Naive thymus-derived CD4-positive, alpha-beta T cell (primary cell): ENCODE data around the gene ZFAND3. TPM values are rescaled to one million over a fixed set of nuclear protein-coding genes. Genes with fewer than 3 reads are reported as not detected.

ENCODE experiments used
- ATAC-seq: fragments of 150-1000 bp; cut with Tn5 transposase; 2 replicates; pipeline ENCODE4 v1.10.0; 2021; ENCODE audit warnings: mild to moderate bottlenecking, moderate library complexity
- CTCF ChIA-PET: fragments of 350-600 bp; sonication (Branson Sonifier 250); formaldehyde crosslinking; loops from one replicate; lab custom pipeline; 2021; ENCODE audit warnings: antibody characterized with exemption; lab: Charles Lee
- POLR2A ChIA-PET: fragments of 350-600 bp; sonication (Branson Sonifier 250); formaldehyde crosslinking; loops from one replicate; lab custom pipeline; 2021; ENCODE audit warnings: antibody characterized with exemption, inconsistent platforms; lab: Charles Lee
- DNase-seq, 9 donors: peaks; one replicate each; pipeline versions ENCODE4 v3.0.0 to v3.0.0-alpha.2; 2020 to 2022; ENCODE audit warnings: mixed read lengths in 1 of 9
- H3K27ac ChIP-seq: one replicate; pipeline ENCODE4 v1.7.0; 2013; ENCODE audit warnings: mild to moderate bottlenecking, low read depth, low read length, moderate library complexity
- H3K27me3 ChIP-seq, 2 donors: one replicate each; pipeline ENCODE4 v1.7.0; 2013; ENCODE audit warnings: low read length in 2 of 2, mild to moderate bottlenecking in 2 of 2, moderate library complexity in 2 of 2; ENCODE audit not compliant: control insufficient read depth in 2 of 2, insufficient read depth in 2 of 2
- H3K36me3 ChIP-seq, 3 experiments: 1 replicate in 2 of 3; 2 replicates in 1 of 3; pipeline ENCODE4 v1.7.0; 2013; ENCODE audit warnings: low read length in 3 of 3, mild to moderate bottlenecking in 3 of 3, moderate library complexity in 1 of 3; ENCODE audit not compliant: insufficient read depth in 3 of 3, control insufficient read depth in 2 of 3
- H3K4me1 ChIP-seq, 2 donors: one replicate each; pipeline ENCODE4 v1.7.0; 2013; ENCODE audit warnings: low read length in 2 of 2, mild to moderate bottlenecking in 2 of 2, moderate library complexity in 1 of 2; ENCODE audit not compliant: control insufficient read depth in 2 of 2, insufficient read depth in 2 of 2
- H3K4me3 ChIP-seq: 2 replicates; pipeline ENCODE4 v1.7.0; 2013; ENCODE audit warnings: mild to moderate bottlenecking, low read length
- H3K9me3 ChIP-seq, 3 experiments: 1 replicate in 2 of 3; 2 replicates in 1 of 3; pipeline ENCODE4 v1.7.0; 2013; ENCODE audit warnings: low read length in 3 of 3; ENCODE audit not compliant: control insufficient read depth in 2 of 3
- H3K27ac Mint-ChIP-seq, 9 donors: one replicate each; pipeline ENCODE4 v1.8.0; 2020 to 2022; ENCODE audit warnings: mixed read lengths in 9 of 9, mild to moderate bottlenecking in 8 of 9, moderate library complexity in 5 of 9, inconsistent platforms in 2 of 9
- H3K27me3 Mint-ChIP-seq, 5 donors: one replicate each; pipeline ENCODE4 v1.8.0; 2021 to 2022; ENCODE audit warnings: mixed read lengths in 5 of 5, mild to moderate bottlenecking in 1 of 5
- H3K36me3 Mint-ChIP-seq, 5 donors: one replicate each; pipeline ENCODE4 v1.8.0; 2020 to 2022; ENCODE audit warnings: mixed read lengths in 5 of 5, mild to moderate bottlenecking in 3 of 5, inconsistent platforms in 1 of 5
- H3K4me1 Mint-ChIP-seq, 7 donors: one replicate each; pipeline ENCODE4 v1.8.0; 2020 to 2022; ENCODE audit warnings: mixed read lengths in 7 of 7, mild to moderate bottlenecking in 3 of 7, inconsistent platforms in 1 of 7
- H3K4me3 Mint-ChIP-seq, 10 donors: one replicate each; pipeline ENCODE4 v1.8.0; 2020 to 2022; ENCODE audit warnings: mild to moderate bottlenecking in 10 of 10, mixed read lengths in 10 of 10, moderate library complexity in 6 of 10, inconsistent platforms in 2 of 10
- H3K9me3 Mint-ChIP-seq, 11 donors: one replicate each; pipeline ENCODE4 v1.8.0; 2020 to 2022; ENCODE audit warnings: mixed read lengths in 11 of 11, mild to moderate bottlenecking in 4 of 11, inconsistent platforms in 1 of 11, moderate library complexity in 1 of 11
- intact Hi-C, 2 donors: fragments of 100-400 bp; cut with micrococcal nuclease; formaldehyde crosslinking; loops; one replicate each; pipeline ENCODE4 v1.15.1; 2023
- polyA plus RNA-seq, 2 donors: library from polyadenylated mRNA; unstranded; fragments of 300-500 nt; fragmentation: Illumina TruSeq; gene quantifications; one replicate each; pipeline ENCODE4 v1.2.3, GENCODE V29; 2021
- total RNA-seq, 6 experiments: library from RNA in 5 of 6; stranded (reverse) in 5 of 6; gene quantifications; 1 replicate in 5 of 6; 2 replicates in 1 of 6; pipeline ENCODE4 v1.2.3 and lab custom pipeline; 2021 to 2026

ZFAND3 gene
- total and polyA plus RNA-seq, 7 experiments from 2014 or later, result 3.5 to 55.0 (median 37.1) TPM

DNA sequence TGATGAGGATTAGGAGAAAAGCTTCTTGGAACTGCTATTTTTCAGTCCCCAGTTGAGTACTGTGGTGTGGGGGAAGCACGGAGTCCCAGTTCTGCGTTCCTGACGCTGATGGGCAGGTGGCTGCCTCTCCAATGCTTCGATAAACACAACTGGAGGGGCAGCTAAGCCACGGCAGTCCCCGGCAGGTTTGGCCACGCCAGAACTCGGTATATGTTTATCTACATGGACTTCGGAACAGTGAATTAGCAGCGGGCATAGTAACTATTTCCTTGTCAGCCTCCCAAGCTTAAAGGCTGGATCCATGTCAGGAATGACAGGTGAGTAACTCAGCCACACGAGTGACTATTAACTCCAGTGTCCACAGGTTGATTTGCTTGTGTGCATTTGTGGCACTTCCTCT lies 354.4 kb downstream of the ZFAND3 start:
- Histone ChIP-seq H3K4me1 (no peaks in the 10 kb centered on the region), H3K9me3 (no peaks in the 10 kb centered on the region), H3K27me3 (no peaks in the 10 kb centered on the region), H3K27ac (no peak overlapping the region), H3K36me3 (peaks cover 0 to 15% (median 0%) of the 10 kb centered on the region in 3 experiments), H3K4me3 (no peak overlapping the region)
- H3K36me3 Mint-ChIP-seq, result peaks cover 0 to 33% (median 6%) of the 10 kb centered on the region in 5 donors
- H3K4me1 Mint-ChIP-seq, result peaks cover 0 to 24% (median 6%) of the 10 kb centered on the region in 7 donors
- ChIA-PET POLR2A (no interaction called here), CTCF (interaction anchor here (0.9 kb wide), 1 partner anchor 14 kb away, joined by 3 read pairs; no protein-coding TSS in a partner anchor)
- H3K27me3 Mint-ChIP-seq, result no peaks in the 10 kb centered on the region
- ATAC-seq (no peak), DNase-seq (no peak)
- intact Hi-C loops, result no loop called here
- peak overlapping the region in 1 of 10 donors; percentile 25 for H3K4me3 Mint-ChIP-seq
- peak overlapping the region in 3 of 9 donors; percentile 2 to 22 (median 12) for H3K27ac Mint-ChIP-seq
- H3K9me3 Mint-ChIP-seq, result peaks cover 0 to 2% (median 0%) of the 10 kb centered on the region in 11 donors

GRCh38 chr6:38174315-38174714 lies 354.8 kb downstream of the ZFAND3 start:
- no peak for DNase-seq
- Histone ChIP-seq H3K27ac (no peak overlapping the region), H3K36me3 (peaks cover 0 to 15% (median 0%) of the 10 kb centered on the region in 3 experiments), H3K4me1 (no peaks in the 10 kb centered on the region), H3K9me3 (no peaks in the 10 kb centered on the region), H3K4me3 (no peak overlapping the region), H3K27me3 (no peaks in the 10 kb centered on the region)
- Mint-ChIP-seq H3K27ac (peak overlapping the region in 4 of 9 donors; percentile 2 to 22 (median 7)), H3K27me3 (no peaks in the 10 kb centered on the region), H3K36me3 (peaks cover 0 to 33% (median 6%) of the 10 kb centered on the region in 5 donors), H3K9me3 (peaks cover 0 to 2% (median 0%) of the 10 kb centered on the region in 11 donors), H3K4me3 (peak overlapping the region in 1 of 10 donors; percentile 25), H3K4me1 (peaks cover 0 to 24% (median 6%) of the 10 kb centered on the region in 7 donors)
- ChIA-PET CTCF (no interaction called here), POLR2A (no interaction called here)
- ATAC-seq, result no peak
- intact Hi-C loops, result no loop called here

DNA sequence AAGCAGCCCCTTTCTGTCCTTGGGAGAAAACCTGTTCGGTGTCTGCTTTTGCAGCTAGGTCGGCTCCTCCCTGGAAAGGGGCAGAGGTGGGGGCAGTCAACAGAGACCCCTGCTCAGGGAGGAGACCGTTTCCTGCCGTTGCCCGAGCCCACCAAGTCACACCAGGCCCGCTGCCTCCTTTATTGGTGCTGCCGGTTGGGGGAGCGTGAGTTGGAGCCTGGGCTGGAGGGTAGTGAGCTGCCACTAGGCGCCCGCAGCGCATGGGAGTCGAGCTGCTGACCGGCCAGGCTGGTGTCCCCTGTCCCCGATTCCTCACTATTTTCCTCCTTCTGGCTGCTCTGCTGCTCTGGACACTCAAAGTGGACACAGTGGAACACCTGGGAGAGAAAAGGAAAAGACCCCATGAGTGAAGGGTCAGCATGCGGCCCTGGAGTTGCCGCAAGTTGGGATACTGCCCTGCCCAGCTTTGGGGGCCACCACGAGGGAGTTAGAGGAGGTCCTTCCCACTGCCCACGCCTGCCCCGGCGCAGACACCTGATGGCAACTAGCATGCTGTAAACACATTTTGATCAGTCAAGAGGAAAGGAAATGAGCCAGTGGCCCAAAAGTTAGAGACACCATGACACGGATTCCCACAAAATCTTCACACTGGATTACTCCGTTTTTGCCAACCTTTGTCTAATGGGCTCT lies 355.4 kb downstream of the ZFAND3 start:
- DNase-seq (no peak), ATAC-seq (no peak)
- Histone ChIP-seq H3K36me3 (peaks cover 0 to 15% (median 0%) of the 10 kb centered on the region in 3 experiments), H3K27me3 (no peaks in the 10 kb centered on the region), H3K27ac (no peak overlapping the region), H3K9me3 (no peaks in the 10 kb centered on the region), H3K4me1 (no peaks in the 10 kb centered on the region), H3K4me3 (no peak overlapping the region)
- Mint-ChIP-seq H3K4me3 (no peak overlapping the region), H3K4me1 (peaks cover 0 to 24% (median 4%) of the 10 kb centered on the region in 7 donors), H3K36me3 (peaks cover 0 to 33% (median 6%) of the 10 kb centered on the region in 5 donors), H3K27me3 (no peaks in the 10 kb centered on the region), H3K27ac (peak overlapping the region in 2 of 9 donors; percentile 2), H3K9me3 (peaks cover 0 to 3% (median 0%) of the 10 kb centered on the region in 11 donors)
- intact Hi-C loops, result no loop called here
- ChIA-PET POLR2A (no interaction called here), CTCF (no interaction called here)

DNA sequence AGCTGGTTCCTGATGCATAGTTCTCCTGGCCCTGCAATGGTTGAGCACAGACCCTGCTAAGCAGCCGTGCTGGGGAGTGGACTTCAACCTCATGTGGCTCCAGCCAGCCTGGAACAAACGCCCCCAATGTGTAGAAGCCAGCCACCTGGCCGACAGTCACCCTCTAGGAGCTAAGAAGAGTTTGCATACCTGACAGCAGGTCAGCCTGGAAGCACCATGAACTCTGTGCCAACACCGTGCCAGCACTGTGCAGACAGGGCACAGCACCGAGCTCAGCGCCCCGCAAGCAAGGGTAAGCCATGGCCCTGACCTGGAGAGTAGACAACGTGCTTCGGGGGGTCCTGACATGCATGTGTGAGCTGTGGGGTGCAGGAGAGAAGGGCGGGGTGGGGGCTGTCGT lies 356.3 kb downstream of the ZFAND3 start:
- peaks cover 0 to 3% (median 0%) of the 10 kb centered on the region in 11 donors for H3K9me3 Mint-ChIP-seq
- peaks cover 0 to 33% (median 6%) of the 10 kb centered on the region in 5 donors for H3K36me3 Mint-ChIP-seq
- peaks cover 0 to 15% (median 0%) of the 10 kb centered on the region in 3 experiments for H3K36me3 ChIP-seq
- POLR2A ChIA-PET, result no interaction called here
- no peaks in the 10 kb centered on the region for H3K9me3 ChIP-seq
- H3K4me3 Mint-ChIP-seq, result no peak overlapping the region
- no peak overlapping the region for H3K4me3 ChIP-seq
- peak overlapping the region in 2 of 9 donors; percentile 6 to 58 for H3K27ac Mint-ChIP-seq
- peaks cover 0 to 24% (median 4%) of the 10 kb centered on the region in 7 donors for H3K4me1 Mint-ChIP-seq
- DNase-seq (no peak), ATAC-seq (peak; percentile 28)
- intact Hi-C loops, result no loop called here
- H3K27me3 ChIP-seq, result no peaks in the 10 kb centered on the region
- CTCF ChIA-PET, result no interaction called here
- H3K4me1 ChIP-seq, result no peaks in the 10 kb centered on the region
- H3K27ac ChIP-seq, result no peak overlapping the region
- no peaks in the 10 kb centered on the region for H3K27me3 Mint-ChIP-seq

DNA sequence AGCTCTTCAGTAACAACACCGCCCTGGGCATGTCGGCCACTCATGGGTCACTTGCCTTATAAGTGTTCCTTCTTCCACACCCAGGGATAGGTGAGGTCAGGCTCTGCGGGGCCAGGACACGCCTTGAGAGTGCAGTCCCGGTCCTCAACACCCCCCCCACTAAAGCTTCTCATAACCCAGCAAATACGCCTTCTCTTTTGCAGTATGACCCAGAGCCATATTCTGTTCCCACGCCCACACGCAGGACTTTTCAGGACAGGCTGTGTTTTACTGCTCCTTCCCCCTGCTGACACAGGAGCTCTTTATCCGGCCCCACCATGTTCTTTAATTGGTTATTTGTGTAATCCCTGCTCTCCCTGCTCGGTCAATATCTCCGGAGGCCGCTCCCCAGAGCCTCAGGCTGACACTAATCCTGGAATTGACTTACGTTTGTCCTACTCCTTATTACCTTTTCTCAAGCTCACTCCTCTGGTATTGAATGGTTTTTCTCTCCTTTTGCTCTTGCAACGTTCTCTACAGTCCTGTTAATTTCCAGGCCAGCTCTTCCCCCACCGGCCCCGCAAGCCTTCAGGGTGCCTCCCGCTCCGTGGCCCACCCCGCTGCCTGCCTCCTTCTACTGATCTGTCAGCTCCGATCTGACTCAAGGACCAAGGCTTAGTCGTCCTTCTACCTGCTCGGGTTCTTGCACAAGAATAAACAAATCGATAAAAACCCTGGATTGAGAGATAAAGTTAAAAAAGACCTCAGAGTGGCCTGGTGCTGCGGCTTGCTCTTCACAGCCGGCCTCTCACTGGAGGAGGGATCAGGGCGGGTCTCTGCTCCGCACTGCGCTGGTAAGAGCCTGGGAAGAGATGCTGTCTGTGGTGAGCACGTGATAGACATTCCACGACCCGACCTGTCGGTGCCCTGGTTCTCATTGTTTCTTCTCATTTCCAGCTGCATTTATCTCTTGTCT lies 357.5 kb downstream of the ZFAND3 start:
- Histone ChIP-seq H3K27me3 (no peaks in the 10 kb centered on the region), H3K9me3 (no peaks in the 10 kb centered on the region), H3K36me3 (peaks cover 0 to 15% (median 0%) of the 10 kb centered on the region in 3 experiments), H3K4me3 (no peak overlapping the region), H3K27ac (no peak overlapping the region), H3K4me1 (no peaks in the 10 kb centered on the region)
- Mint-ChIP-seq H3K36me3 (peaks cover 0 to 33% (median 6%) of the 10 kb centered on the region in 5 donors), H3K4me1 (peaks cover 0 to 24% (median 4%) of the 10 kb centered on the region in 7 donors), H3K4me3 (no peak overlapping the region), H3K9me3 (peaks cover 0 to 3% (median 0%) of the 10 kb centered on the region in 11 donors), H3K27ac (peak overlapping the region in 2 of 9 donors; percentile 45 to 54), H3K27me3 (no peaks in the 10 kb centered on the region)
- ATAC-seq (no peak), DNase-seq (no peak)
- intact Hi-C loops, result no loop called here
- CTCF ChIA-PET, result no interaction called here
- POLR2A ChIA-PET, result no interaction called here

GRCh38 chr6:38177882-38178583 lies 358.5 kb downstream of the ZFAND3 start:
- ChIA-PET POLR2A (no interaction called here), CTCF (no interaction called here)
- H3K27me3 ChIP-seq, result no peaks in the 10 kb centered on the region
- no peak for ATAC-seq
- Mint-ChIP-seq H3K36me3 (peaks cover 0 to 31% (median 6%) of the 10 kb centered on the region in 5 donors), H3K27ac (peak overlapping the region in 5 of 9 donors; percentile 2 to 72 (median 43)), H3K4me3 (no peak overlapping the region), H3K27me3 (no peaks in the 10 kb centered on the region), H3K4me1 (peaks cover 0 to 24% (median 4%) of the 10 kb centered on the region in 7 donors), H3K9me3 (peaks cover 0 to 3% (median 0%) of the 10 kb centered on the region in 11 donors)
- intact Hi-C loops, result no loop called here
- no peak for DNase-seq
- peaks cover 0 to 15% (median 0%) of the 10 kb centered on the region in 3 experiments for H3K36me3 ChIP-seq
- no peaks in the 10 kb centered on the region for H3K4me1 ChIP-seq
- H3K9me3 ChIP-seq, result no peaks in the 10 kb centered on the region
- no peak overlapping the region for H3K4me3 ChIP-seq
- H3K27ac ChIP-seq, result no peak overlapping the region
